ENCODE data around the gene TLCD5. TPM values are rescaled to one million over a fixed set of nuclear protein-coding genes. Genes with fewer than 3 reads are reported as not detected.

Gene TLCD5
- total RNA-seq, 1 experiment from 2014 or later: 6.0 TPM

- H3K9me2 ChIP-seq (ENCODE audit: insufficient read depth): no peaks in the 10 kb centered on the region
- peaks cover 61% of the 10 kb centered on the region for H3K4me1 ChIP-seq (replicated peaks; ENCODE audit: insufficient read depth)
- H3K27me3 ChIP-seq (ENCODE audit: insufficient read depth, low read depth): no peaks in the 10 kb centered on the region
- H3K36me3 ChIP-seq (ENCODE audit: low read depth): no peaks in the 10 kb centered on the region
- H3K79me2 ChIP-seq (ENCODE audit: low read depth): peaks cover 100% of the 10 kb centered on the region
- H3F3A ChIP-seq (ENCODE audit: insufficient read depth, low read depth): peaks cover 24% of the 10 kb centered on the region
- H2AFZ ChIP-seq: no peak overlapping the region
- H3K4me3 ChIP-seq: no peak overlapping the region
- intact Hi-C loops (cut with micrococcal nuclease; ENCODE audit: unreplicated experiment): no loop called here
- TF ChIP-seq EZH2 (IDR thresholded peaks at IDR 0.05; ENCODE audit: low read depth) (no peak), CTCF (conservative IDR thresholded peaks at IDR 0.05) (no peak)
- ChIA-PET CTCF (no interaction called here), POLR2A (ENCODE audit: unreplicated experiment) (interaction anchor here (0.7 kb wide), 1 partner anchor 220 kb away, joined by 6 read pairs; no protein-coding TSS in a partner anchor)
- no TSS peak for BruUV-seq (replicated peaks)
- H3K4me2 ChIP-seq: peak overlapping the region; percentile 47
- H3K9me3 ChIP-seq (ENCODE audit: insufficient read depth, low read depth): 0 out of 2 replicates have a peak, but pooled peaks cover 7% of the 10 kb centered on the region
- H4K20me1 ChIP-seq (ENCODE audit: insufficient read depth): peaks cover 16% of the 10 kb centered on the region
- no peak for DNase-seq
- peak overlapping the region; percentile 6; the same call in 1 of the 2 replicates for H3K27ac ChIP-seq
Observed at GRCh38 chr11:120343429-120343828, 18.3 kb downstream of the TLCD5 start.

GRCh38 chr11:120344302-120345004 is 19.4 kb downstream of the TLCD5 start:
- ChIA-PET CTCF (no interaction called here), POLR2A (ENCODE audit: unreplicated experiment) (no interaction called here)
- Histone ChIP-seq H3K4me2 (peak overlapping the region; percentile 47), H3K4me1 (replicated peaks; ENCODE audit: insufficient read depth) (peaks cover 61% of the 10 kb centered on the region), H3F3A (ENCODE audit: insufficient read depth, low read depth) (peaks cover 30% of the 10 kb centered on the region), H3K9me2 (ENCODE audit: insufficient read depth) (no peaks in the 10 kb centered on the region), H3K27ac (peak overlapping the region; percentile 41; the same call in 1 of the 2 replicates), H4K20me1 (ENCODE audit: insufficient read depth) (peaks cover 23% of the 10 kb centered on the region), H3K27me3 (ENCODE audit: insufficient read depth, low read depth) (no peaks in the 10 kb centered on the region), H3K9me3 (ENCODE audit: insufficient read depth, low read depth) (0 out of 2 replicates have a peak, but pooled peaks cover 7% of the 10 kb centered on the region), H3K79me2 (ENCODE audit: low read depth) (peaks cover 100% of the 10 kb centered on the region), H2AFZ (no peak overlapping the region), H3K36me3 (ENCODE audit: low read depth) (no peaks in the 10 kb centered on the region), H3K4me3 (no peak overlapping the region)
- DNase-seq: peak; percentile 34 to 91
- BruUV-seq (replicated peaks): no TSS peak
- TF ChIP-seq CTCF (conservative IDR thresholded peaks at IDR 0.05) (no peak), EZH2 (IDR thresholded peaks at IDR 0.05; ENCODE audit: low read depth) (no peak)
- intact Hi-C loops (cut with micrococcal nuclease; ENCODE audit: unreplicated experiment): no loop called here

- Histone ChIP-seq H4K20me1 (ENCODE audit: insufficient read depth) (peaks cover 29% of the 10 kb centered on the region), H3K4me1 (replicated peaks; ENCODE audit: insufficient read depth) (peaks cover 44% of the 10 kb centered on the region), H3K79me2 (ENCODE audit: low read depth) (peaks cover 99% of the 10 kb centered on the region), H3F3A (ENCODE audit: insufficient read depth, low read depth) (peaks cover 20% of the 10 kb centered on the region), H3K9me2 (ENCODE audit: insufficient read depth) (no peaks in the 10 kb centered on the region), H2AFZ (no peak overlapping the region), H3K27ac (no peak overlapping the region), H3K4me3 (no peak overlapping the region), H3K9me3 (ENCODE audit: insufficient read depth, low read depth) (0 out of 2 replicates have a peak, but pooled peaks cover 7% of the 10 kb centered on the region), H3K36me3 (ENCODE audit: low read depth) (peaks cover 4% of the 10 kb centered on the region; the same call in 1 of the 2 replicates), H3K27me3 (ENCODE audit: insufficient read depth, low read depth) (no peaks in the 10 kb centered on the region), H3K4me2 (no peak overlapping the region)
- no TSS peak for BruUV-seq (replicated peaks)
- intact Hi-C loops (cut with micrococcal nuclease; ENCODE audit: unreplicated experiment): no loop called here
- TF ChIP-seq CTCF (conservative IDR thresholded peaks at IDR 0.05) (no peak), EZH2 (IDR thresholded peaks at IDR 0.05; ENCODE audit: low read depth) (no peak)
- no peak for DNase-seq
- POLR2A ChIA-PET (ENCODE audit: unreplicated experiment): no interaction called here
- CTCF ChIA-PET: no interaction called here
Observed at GRCh38 chr11:120346233-120346632, 21.1 kb downstream of the TLCD5 start.
